Measurements from ENCODE around the gene PRDM5. TPM values are rescaled to one million over a fixed set of nuclear protein-coding genes. Genes with fewer than 3 reads are reported as not detected.

Gene PRDM5
- total and polyA plus RNA-seq, 10 of the 15 experiments (the other 5 are each of a cell fraction or from before 2014, with no cell fraction given) = 0.07 TPM; not detected in 9

- no peak overlapping the region for H3K9ac ChIP-seq (ENCODE audit: control insufficient read depth, insufficient read depth, low read length)
- POLR2A ChIA-PET = interaction anchor here (1.3 kb wide), 1 partner anchor 15 kb away, joined by 3 read pairs; no protein-coding TSS in a partner anchor
- BruUV-seq (replicated peaks) = no TSS peak
- no peaks in the 10 kb centered on the region for H3K9me3 ChIP-seq (replicated peaks; ENCODE audit: control insufficient read depth, insufficient read depth, low read length)
- H4K20me1 ChIP-seq (ENCODE audit: control insufficient read depth, insufficient read depth) = no peaks in the 10 kb centered on the region
- WGBS (ENCODE audit: insufficient coverage, insufficient replicate concordance, low lambda C conversion rate, missing lambda C conversion rate) = 30% methylated on average over 4 of the region's 4 CpGs
- ATAC-seq (no peak), FAIRE-seq (no peak), DNase-seq (ENCODE audit: low read depth, low spot score) (no peak)
- intact Hi-C loops (cut with micrococcal nuclease; ENCODE audit: unreplicated experiment) = no loop called here
- no peak overlapping the region for H2AFZ ChIP-seq (ENCODE audit: control insufficient read depth, low read depth, low read length)
- in situ Hi-C loops (cut with MboI) = no loop called here
- H3K27me3 ChIP-seq (replicated peaks in 1 of 2; ENCODE audit: control insufficient read depth in 2 of 2, insufficient read depth in 2 of 2, low read length in 1 of 2) = peaks cover 0 to 2% of the 10 kb centered on the region in 2 experiments; a peak in 1 of 4 replicates
- H3K4me1 ChIP-seq (ENCODE audit: control insufficient read depth, insufficient read depth, low read length) = no peaks in the 10 kb centered on the region
- H3K27ac ChIP-seq (ENCODE audit: control insufficient read depth, insufficient read depth) = no peak overlapping the region
- H3K36me3 ChIP-seq (ENCODE audit: control insufficient read depth in 2 of 2, insufficient read depth in 2 of 2, low read length in 1 of 2) = no peaks in the 10 kb centered on the region
- no peak for TF ChIP-seq STAT1 (conservative IDR thresholded peaks at IDR 0.05)
- RAD21 ChIA-PET (ENCODE audit: unreplicated experiment) = no interaction called here
- no peaks in the 10 kb centered on the region for H3K79me2 ChIP-seq (ENCODE audit: control insufficient read depth, insufficient read depth, low read length)
- CTCF ChIA-PET = interaction anchor here (0.7 kb wide), 1 partner anchor 15 kb away, joined by 3 read pairs; no protein-coding TSS in a partner anchor
- no peak overlapping the region for H3K4me2 ChIP-seq (ENCODE audit: control insufficient read depth, insufficient read depth)
- SMC1A ChIA-PET (ENCODE audit: uncharacterized antibody, unreplicated experiment) = interaction anchor here (1.4 kb wide), 1 partner anchor 109 kb away, joined by 4 read pairs; no protein-coding TSS in a partner anchor
- no peak overlapping the region for H3K4me3 ChIP-seq
Observed at GRCh38 chr4:120829113-120829831, 93.3 kb downstream of the PRDM5 start.

- Histone ChIP-seq H3K4me2 (ENCODE audit: control insufficient read depth, insufficient read depth) (no peak overlapping the region), H3K4me1 (ENCODE audit: control insufficient read depth, insufficient read depth, low read length) (no peaks in the 10 kb centered on the region), H3K36me3 (ENCODE audit: control insufficient read depth in 2 of 2, insufficient read depth in 2 of 2, low read length in 1 of 2) (no peaks in the 10 kb centered on the region), H3K9ac (ENCODE audit: control insufficient read depth, insufficient read depth, low read length) (no peak overlapping the region), H2AFZ (ENCODE audit: control insufficient read depth, low read depth, low read length) (no peak overlapping the region), H3K27ac (ENCODE audit: control insufficient read depth, insufficient read depth) (no peak overlapping the region), H4K20me1 (ENCODE audit: control insufficient read depth, insufficient read depth) (no peaks in the 10 kb centered on the region), H3K27me3 (replicated peaks in 1 of 2; ENCODE audit: control insufficient read depth in 2 of 2, insufficient read depth in 2 of 2, low read length in 1 of 2) (peaks cover 0 to 2% of the 10 kb centered on the region in 2 experiments; a peak in 1 of 4 replicates), H3K4me3 (no peak overlapping the region), H3K79me2 (ENCODE audit: control insufficient read depth, insufficient read depth, low read length) (no peaks in the 10 kb centered on the region), H3K9me3 (replicated peaks; ENCODE audit: control insufficient read depth, insufficient read depth, low read length) (no peaks in the 10 kb centered on the region)
- ChIA-PET CTCF (no interaction called here), RAD21 (ENCODE audit: unreplicated experiment) (no interaction called here), SMC1A (ENCODE audit: uncharacterized antibody, unreplicated experiment) (no interaction called here), POLR2A (no interaction called here)
- WGBS (ENCODE audit: insufficient coverage, insufficient replicate concordance, low lambda C conversion rate, missing lambda C conversion rate) = 18% methylated on average over 6 of the region's 6 CpGs
- in situ Hi-C loops (cut with MboI) (no loop called here), intact Hi-C loops (cut with micrococcal nuclease; ENCODE audit: unreplicated experiment) (no loop called here)
- no TSS peak for BruUV-seq (replicated peaks)
- no peak for TF ChIP-seq ATF2 (IDR thresholded peaks at IDR 0.05; ENCODE audit: low read length)
- TF ChIP-seq CBX3 (IDR thresholded peaks at IDR 0.05; ENCODE audit: borderline replicate concordance, low read depth) = no peak
- no peak for TF ChIP-seq NFIC (IDR thresholded peaks at IDR 0.05; ENCODE audit: low read depth, low read length)
- no peak for TF ChIP-seq CBX5 (IDR thresholded peaks at IDR 0.05; ENCODE audit: low read depth)
- no peak for TF ChIP-seq IKZF2 (IDR thresholded peaks at IDR 0.05)
- no peak for TF ChIP-seq ASH2L (IDR thresholded peaks at IDR 0.05; ENCODE audit: borderline replicate concordance, low read depth)
- no peak for TF ChIP-seq EGR1 (IDR thresholded peaks at IDR 0.05; ENCODE audit: borderline replicate concordance in 1 of 2, low read depth in 2 of 2, low read length in 2 of 2)
- TF ChIP-seq STAT3 (IDR thresholded peaks at IDR 0.05; ENCODE audit: low read depth, low read length) = no peak
- TF ChIP-seq JUNB (IDR thresholded peaks at IDR 0.05) = no peak
- DNase-seq (ENCODE audit: low read depth, low spot score) (no peak), FAIRE-seq (no peak), ATAC-seq (no peak)
Observed at GRCh38 chr4:120826853-120827252, 95.7 kb downstream of the PRDM5 start.
